ENCODE data around the gene POPDC3. TPM values are rescaled to one million over a fixed set of nuclear protein-coding genes. Genes with fewer than 3 reads are reported as not detected.
A peak's percentile ranks its signal among the peaks of the same experiment; 100 is the strongest.

The POPDC3 gene
- total RNA-seq, 8 experiments from 2014 or later = 1.8 to 19.1 (median 4.8) TPM

DNA sequence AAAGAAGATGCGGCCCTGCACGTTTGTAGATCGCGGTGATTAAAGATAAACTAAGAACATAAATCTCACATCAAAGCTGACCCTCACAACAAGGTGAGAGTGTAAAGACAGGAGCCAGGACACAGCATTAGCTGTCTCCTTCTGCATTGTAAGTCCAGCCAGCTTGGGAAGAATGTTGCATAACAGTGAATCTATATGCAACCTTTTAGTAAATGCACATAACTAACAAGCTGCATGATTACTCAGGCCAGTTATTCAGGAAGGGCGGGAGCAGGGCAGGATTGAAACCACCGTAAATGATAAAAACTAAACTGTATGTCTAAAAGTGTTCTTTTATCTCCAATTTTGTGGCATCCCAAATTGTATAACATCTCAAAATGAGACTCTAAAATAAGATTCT is 57.1 kb downstream of the POPDC3 start:
- in situ Hi-C loops (cut with MboI; ENCODE audit: low pct_unique_long_range_greater_than_20kb in 2 of 9, low sequenced_read_pairs in 9 of 9, unreplicated experiment in 9 of 9) = no loop called here
- H3K27ac ChIP-seq = no peak overlapping the region
- no peak overlapping the region for H3K4me3 ChIP-seq
- WGBS, 10 experiments = 7 to 100% (median 41%) methylated on average over 2 to 6 of the region's 6 CpGs; no CpG with 5 or more reads in 1 of the 10 experiments
- no peaks in the 10 kb centered on the region for H3K4me1 ChIP-seq (replicated peaks in 1 of 2)
- ATAC-seq (replicated peaks in 6 of 8) = peak in 4 of 8 experiments; percentile 65 to 100 (median 100)

DNA sequence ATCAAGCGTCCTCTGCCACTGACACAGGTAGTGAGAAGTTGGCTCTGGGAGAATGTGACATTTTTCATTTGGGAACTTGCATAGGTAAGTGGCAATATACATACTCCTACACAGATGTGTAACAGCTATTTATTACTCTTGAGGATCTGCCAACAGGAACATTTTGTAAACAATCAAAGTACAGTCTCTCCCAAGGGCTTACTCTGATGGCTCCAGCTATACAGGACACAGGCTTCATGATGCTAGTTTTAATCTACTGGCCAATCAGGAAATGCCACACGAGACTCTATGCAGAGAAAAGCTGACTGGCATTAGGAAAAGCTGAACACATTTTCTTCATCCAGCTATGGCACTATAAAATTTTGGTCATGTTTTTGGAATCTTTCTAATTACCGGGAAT is 57.8 kb downstream of the POPDC3 start:
- WGBS, 10 experiments = 71 to 100% (median 96%) methylated on average over 1 to 3 of the region's 3 CpGs; no CpG with 5 or more reads in 1 of the 10 experiments
- Histone ChIP-seq H3K4me3 (no peak overlapping the region), H3K4me1 (replicated peaks in 1 of 2) (no peaks in the 10 kb centered on the region), H3K27ac (no peak overlapping the region)
- ATAC-seq (replicated peaks in 6 of 8) = no peak
- in situ Hi-C loops (cut with MboI; ENCODE audit: low pct_unique_long_range_greater_than_20kb in 2 of 9, low sequenced_read_pairs in 9 of 9, unreplicated experiment in 9 of 9) = no loop called here

DNA sequence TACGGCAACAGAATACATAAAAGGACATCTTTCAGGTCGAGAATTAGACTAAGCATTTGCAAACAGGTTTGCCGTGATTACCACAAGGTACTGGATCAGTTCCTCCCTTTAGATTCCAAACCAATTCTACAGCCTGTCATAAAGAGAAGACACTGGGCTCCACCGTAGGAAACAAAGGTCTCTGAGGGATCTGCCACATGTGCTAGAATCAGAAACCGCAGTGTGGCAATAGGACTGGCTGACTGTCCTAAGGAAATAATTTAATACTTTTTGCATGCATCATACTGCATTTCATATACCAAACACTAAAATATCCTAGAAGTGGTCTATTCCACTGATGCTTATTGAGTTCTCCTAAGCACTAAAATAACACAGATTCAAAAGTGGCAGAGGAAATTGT is 59.2 kb downstream of the POPDC3 start:
- WGBS, 10 experiments = 67 to 97% (median 83%) methylated on average over 2 to 5 of the region's 5 CpGs
- no peak for ATAC-seq (replicated peaks in 6 of 8)
- in situ Hi-C loops (cut with MboI; ENCODE audit: low pct_unique_long_range_greater_than_20kb in 2 of 9, low sequenced_read_pairs in 9 of 9, unreplicated experiment in 9 of 9) = no loop called here

DNA sequence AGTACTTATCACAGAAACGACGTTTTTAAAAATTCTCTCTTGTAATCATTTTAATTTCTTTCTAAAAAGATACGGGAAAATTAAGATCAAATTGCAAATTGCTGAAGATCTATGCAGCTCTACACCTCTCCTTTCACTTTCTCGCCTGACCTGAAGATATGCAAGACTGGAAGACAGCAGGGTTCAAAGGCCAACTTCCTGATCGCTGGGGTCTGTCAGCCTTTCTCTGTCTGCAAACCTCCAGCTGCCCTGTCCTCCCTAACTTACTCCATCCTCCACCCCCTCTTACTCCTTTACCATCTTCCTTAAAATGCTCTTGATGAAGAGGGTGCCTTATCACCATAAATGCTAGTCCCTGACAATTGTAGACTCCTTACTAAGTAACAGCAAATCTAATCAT is 63.7 kb downstream of the POPDC3 start:
- 35 to 95% (median 64%) methylated on average over 2 to 5 of the region's 5 CpGs; no CpG with 5 or more reads in 1 of the 10 experiments for WGBS, 10 experiments
- in situ Hi-C loops (cut with MboI; ENCODE audit: low pct_unique_long_range_greater_than_20kb in 2 of 9, low sequenced_read_pairs in 9 of 9, unreplicated experiment in 9 of 9) = no loop called here
- ATAC-seq (replicated peaks in 6 of 8) = no peak

More for the DNA sequence above, 59.2 kb downstream of the POPDC3 start:
- Histone ChIP-seq H3K4me3 (no peak overlapping the region), H3K27ac (no peak overlapping the region), H3K4me1 (replicated peaks in 1 of 2) (no peaks in the 10 kb centered on the region)

DNA sequence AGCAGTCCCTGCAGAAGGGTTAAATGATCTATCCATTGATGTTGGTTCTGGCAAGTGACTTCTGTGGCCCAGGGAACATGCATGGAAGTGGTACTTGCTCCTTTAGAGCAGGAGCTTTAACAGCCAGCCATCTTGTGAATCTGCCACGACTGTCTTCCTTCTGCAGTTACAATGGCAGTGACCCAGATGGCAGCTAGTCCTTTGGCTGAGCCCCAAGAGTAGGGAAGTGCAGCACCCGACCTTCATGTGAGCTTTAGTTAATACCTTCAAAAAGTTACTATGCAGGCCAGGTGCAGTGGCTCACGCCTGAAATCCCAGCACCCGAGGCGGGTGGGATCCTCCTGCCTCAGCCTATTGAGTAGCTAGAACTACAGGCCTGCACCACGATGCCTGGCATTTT is 66.4 kb downstream of the POPDC3 start:
- no peak overlapping the region for H3K27ac ChIP-seq
- ATAC-seq (replicated peaks in 6 of 8) = no peak
- 80 to 100% (median 89%) methylated on average over 1 to 5 of the region's 6 CpGs for WGBS, 10 experiments
- in situ Hi-C loops (cut with MboI; ENCODE audit: low pct_unique_long_range_greater_than_20kb in 2 of 9, low sequenced_read_pairs in 9 of 9, unreplicated experiment in 9 of 9) = no loop called here
- H3K4me1 ChIP-seq (replicated peaks in 1 of 2) = peaks cover 0 to 7% of the 10 kb centered on the region in 2 donors
- no peak overlapping the region for H3K4me3 ChIP-seq

More for the DNA sequence above, 63.7 kb downstream of the POPDC3 start:
- no peak overlapping the region for H3K27ac ChIP-seq
- peaks cover 0 to 3% of the 10 kb centered on the region in 2 donors for H3K4me1 ChIP-seq (replicated peaks in 1 of 2)
- no peak overlapping the region for H3K4me3 ChIP-seq

DNA sequence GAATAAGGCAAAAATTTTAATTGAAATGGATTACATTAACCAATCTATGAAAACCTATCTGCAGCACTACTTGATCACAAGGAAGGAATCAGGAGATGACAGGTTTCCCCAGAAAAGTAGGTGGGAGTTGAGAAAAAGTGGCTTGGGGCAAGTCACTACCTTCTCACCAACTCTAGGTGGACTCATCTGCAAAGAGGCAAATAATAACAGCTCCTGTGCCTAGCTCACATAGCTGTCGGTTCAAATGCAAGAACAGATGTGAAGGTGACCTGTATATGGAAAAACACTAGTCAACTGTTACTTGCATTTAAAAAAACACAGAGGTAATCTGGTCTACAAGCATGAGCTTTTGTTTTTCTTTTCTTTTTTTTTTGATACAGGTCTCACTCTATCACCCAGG is 67.2 kb downstream of the POPDC3 start:
- Histone ChIP-seq H3K27ac (no peak overlapping the region), H3K4me1 (replicated peaks in 1 of 2) (peaks cover 0 to 7% of the 10 kb centered on the region in 2 donors), H3K4me3 (no peak overlapping the region)
- 71 to 100% (median 100%) methylated on average over 1 of the region's 1 CpG; no CpG with 5 or more reads in 4 of the 10 experiments for WGBS, 10 experiments
- in situ Hi-C loops (cut with MboI; ENCODE audit: low pct_unique_long_range_greater_than_20kb in 2 of 9, low sequenced_read_pairs in 9 of 9, unreplicated experiment in 9 of 9) = no loop called here
- no peak for ATAC-seq (replicated peaks in 6 of 8)

DNA sequence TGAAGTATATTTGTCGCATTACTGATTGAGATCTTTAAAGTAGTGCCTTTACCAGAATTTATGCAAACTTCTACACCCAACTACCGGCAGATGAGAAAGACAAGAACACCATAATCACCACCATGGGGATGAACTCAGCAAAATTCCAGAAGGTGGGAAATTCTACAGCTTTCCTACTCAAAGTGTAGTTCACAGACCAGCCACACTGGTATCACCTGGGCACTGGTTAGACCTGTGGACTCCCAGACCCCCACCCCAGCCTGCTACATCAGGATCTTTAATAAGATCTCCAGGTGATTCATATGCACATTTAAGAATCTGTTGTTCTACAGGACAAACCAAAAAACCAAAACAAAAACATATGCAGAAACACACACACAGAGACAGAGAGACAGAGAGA is 67.9 kb downstream of the POPDC3 start:
- no peak overlapping the region for H3K4me3 ChIP-seq
- H3K4me1 ChIP-seq (replicated peaks in 1 of 2) = peaks cover 0 to 7% of the 10 kb centered on the region in 2 donors
- in situ Hi-C loops (cut with MboI; ENCODE audit: low pct_unique_long_range_greater_than_20kb in 2 of 9, low sequenced_read_pairs in 9 of 9, unreplicated experiment in 9 of 9) = no loop called here
- H3K27ac ChIP-seq = no peak overlapping the region
- WGBS, 10 experiments = 83 to 100% (median 100%) methylated on average over 1 to 2 of the region's 2 CpGs; no CpG with 5 or more reads in 3 of the 10 experiments
- ATAC-seq (replicated peaks in 6 of 8) = no peak

DNA sequence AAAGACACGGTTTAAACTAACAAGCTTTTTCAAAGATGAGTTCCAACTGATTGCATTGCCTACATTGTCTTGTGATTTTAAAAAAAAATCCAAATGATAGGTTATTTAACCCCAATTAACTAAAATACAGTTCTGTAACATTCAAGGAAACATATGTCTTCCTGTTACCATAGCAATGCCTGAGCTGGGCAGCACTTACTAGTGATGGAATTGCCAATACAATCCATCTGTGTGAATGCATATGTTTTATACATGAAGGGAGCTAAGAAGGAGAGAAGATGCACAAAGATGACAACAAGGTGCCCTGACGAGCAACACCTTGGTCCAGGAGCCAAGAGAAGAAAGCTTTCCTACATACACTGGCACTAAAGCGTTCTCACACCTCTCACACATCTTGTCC is 68.7 kb downstream of the POPDC3 start:
- in situ Hi-C loops (cut with MboI; ENCODE audit: low pct_unique_long_range_greater_than_20kb in 2 of 9, low sequenced_read_pairs in 9 of 9, unreplicated experiment in 9 of 9) = no loop called here
- WGBS, 10 experiments = 50 to 92% (median 75%) methylated on average over 1 to 3 of the region's 3 CpGs; no CpG with 5 or more reads in 1 of the 10 experiments
- Histone ChIP-seq H3K4me1 (replicated peaks in 1 of 2) (peaks cover 0 to 7% of the 10 kb centered on the region in 2 donors), H3K27ac (no peak overlapping the region), H3K4me3 (no peak overlapping the region)
- no peak for ATAC-seq (replicated peaks in 6 of 8)

DNA sequence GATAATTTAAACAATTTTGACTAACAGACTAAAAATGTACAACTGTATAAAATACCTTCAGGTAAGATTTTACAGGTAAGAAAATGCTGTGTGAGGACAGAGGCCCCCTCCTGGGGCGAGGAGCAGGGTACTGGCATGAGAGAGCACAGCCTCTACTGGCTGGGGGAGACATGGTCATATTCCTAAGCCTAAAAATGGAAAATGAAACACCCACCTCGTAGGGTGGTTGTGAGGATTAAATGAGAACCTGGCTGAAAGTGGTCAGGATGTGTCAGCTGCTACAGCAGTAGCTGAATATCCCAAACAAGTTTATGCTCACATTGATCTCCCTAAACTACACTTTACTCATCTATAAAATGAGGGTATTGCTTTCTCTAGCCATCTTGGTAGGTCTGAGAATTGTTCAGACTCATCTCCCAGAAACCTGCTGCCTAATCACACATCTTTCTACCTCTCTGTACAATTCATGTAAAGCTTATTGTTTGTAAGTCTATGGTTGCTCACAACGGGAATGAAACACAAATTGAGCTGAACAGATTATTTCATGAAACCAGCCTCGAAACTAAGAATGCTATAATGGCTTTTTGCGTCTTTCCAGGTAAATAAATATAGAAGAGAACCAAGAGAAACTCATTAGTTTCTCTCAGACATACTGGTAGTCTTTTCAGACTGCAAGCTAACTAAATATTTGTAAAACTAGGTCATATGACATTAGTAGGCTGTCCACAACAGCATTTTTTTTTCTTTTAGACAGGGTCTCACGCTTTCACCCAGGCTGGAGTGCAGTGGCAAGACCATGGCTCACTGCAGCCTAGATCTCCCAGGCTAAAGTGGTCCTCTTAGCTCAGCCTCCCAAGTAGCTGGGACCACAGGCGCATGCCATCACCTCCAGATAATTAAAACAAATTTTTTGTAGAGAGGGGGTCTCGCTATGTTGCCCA is 69.6 kb downstream of the POPDC3 start:
- Histone ChIP-seq H3K4me1 (replicated peaks in 1 of 2) (peaks cover 0 to 7% of the 10 kb centered on the region in 2 donors), H3K27ac (no peak overlapping the region), H3K4me3 (no peak overlapping the region)
- 44 to 100% (median 71%) methylated on average over 3 to 7 of the region's 8 CpGs for WGBS, 10 experiments
- in situ Hi-C loops (cut with MboI; ENCODE audit: low pct_unique_long_range_greater_than_20kb in 2 of 9, low sequenced_read_pairs in 9 of 9, unreplicated experiment in 9 of 9) = no loop called here
- peak in 2 of 8 experiments; percentile 55 to 90 for ATAC-seq (replicated peaks in 6 of 8)

DNA sequence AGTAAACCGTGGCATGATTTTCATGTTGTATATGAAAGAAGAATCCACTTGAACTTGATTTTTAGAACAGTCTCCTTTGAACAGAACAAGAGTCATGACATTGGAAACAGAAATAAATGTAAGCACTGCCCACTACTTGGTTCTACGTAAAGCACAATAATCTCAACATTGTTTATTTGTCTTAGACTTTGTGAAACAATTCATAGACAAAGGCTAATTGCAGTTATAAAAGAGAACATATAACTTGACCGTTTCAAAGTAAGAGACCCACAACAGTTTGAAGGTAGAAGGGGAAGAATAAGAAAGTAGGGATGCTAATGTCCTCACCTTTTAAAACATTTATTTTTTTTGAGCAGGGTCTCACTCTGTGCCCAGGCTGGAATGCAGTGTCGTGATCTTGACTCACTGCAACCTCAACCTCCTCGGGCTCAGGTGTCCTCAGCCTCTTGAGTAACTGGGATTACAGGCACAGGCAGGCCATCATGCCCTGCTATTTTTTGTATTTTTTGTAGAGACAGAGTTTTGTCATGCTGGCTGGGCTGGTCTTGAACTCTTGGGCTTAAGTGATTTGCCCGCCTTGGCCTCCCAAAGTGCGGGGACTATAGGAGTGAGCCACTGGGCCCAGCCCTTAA is 71.1 kb downstream of the POPDC3 start:
- no peak for ATAC-seq (replicated peaks in 6 of 8)
- Histone ChIP-seq H3K4me3 (no peak overlapping the region), H3K4me1 (replicated peaks in 1 of 2) (peaks cover 0 to 7% of the 10 kb centered on the region in 2 donors), H3K27ac (no peak overlapping the region)
- WGBS, 10 experiments = 50 to 100% (median 80%) methylated on average over 1 to 7 of the region's 7 CpGs
- in situ Hi-C loops (cut with MboI; ENCODE audit: low pct_unique_long_range_greater_than_20kb in 2 of 9, low sequenced_read_pairs in 9 of 9, unreplicated experiment in 9 of 9) = no loop called here

Other genes starting within 250 kb of the POPDC3 start
- 10 to 100 TPM in 3 of 8 experiments, 1 to 10 TPM in 3, under 1 TPM in 1, not detected in 1; 0.07 to 36.1 (median 9.6) TPM for gene LIN28B, start 222.9 kb downstream of the POPDC3 start, total RNA-seq
- 10 to 100 TPM; 16.0 to 60.1 (median 25.4) TPM for gene PREP, start 223.1 kb upstream of the POPDC3 start, total RNA-seq

Measured in motor neuron (in vitro differentiated cells).